Measurements from ENCODE around the gene SYT17.

Gene SYT17

DNA sequence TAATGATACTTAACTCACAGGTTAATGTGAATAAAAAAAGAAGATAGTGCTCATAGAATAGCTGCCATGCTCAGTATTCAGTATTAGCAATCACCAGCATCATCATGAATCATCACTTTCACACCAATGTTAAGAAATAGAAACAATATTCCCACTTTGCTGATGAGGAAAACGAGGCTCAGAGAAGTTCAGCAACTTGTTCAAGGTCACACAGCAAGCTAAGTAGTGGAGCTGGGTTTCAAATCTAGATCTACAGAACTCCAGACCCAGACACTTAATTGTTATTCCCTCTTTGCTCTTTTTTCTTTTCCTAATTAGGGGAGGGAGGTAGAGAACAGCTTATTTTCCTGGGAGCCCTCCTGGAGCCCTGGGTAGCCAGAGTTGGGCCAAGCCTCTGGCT lies 140.4 kb downstream of the SYT17 start:
- DNase-seq = no peak

DNA sequence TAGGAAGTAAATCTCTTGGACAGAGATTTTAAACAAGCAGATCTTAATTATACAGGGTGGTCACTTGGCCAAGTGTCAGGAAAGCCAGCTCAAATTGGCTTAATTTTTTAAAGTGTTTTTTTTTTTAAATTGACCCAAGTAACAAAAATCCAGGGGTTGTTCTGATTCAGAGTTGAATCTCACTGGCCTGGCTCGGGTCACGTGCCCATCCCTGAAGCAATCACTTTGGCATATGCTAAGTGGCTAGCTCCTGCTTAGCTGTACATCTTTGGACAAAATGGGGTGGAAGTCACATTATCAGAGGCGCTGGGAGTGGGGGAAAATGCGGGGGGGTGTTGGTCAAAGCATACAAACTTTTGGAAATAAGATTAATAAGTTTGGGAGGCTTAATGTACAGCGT lies 141.1 kb downstream of the SYT17 start:
- DNase-seq = no peak

DNA sequence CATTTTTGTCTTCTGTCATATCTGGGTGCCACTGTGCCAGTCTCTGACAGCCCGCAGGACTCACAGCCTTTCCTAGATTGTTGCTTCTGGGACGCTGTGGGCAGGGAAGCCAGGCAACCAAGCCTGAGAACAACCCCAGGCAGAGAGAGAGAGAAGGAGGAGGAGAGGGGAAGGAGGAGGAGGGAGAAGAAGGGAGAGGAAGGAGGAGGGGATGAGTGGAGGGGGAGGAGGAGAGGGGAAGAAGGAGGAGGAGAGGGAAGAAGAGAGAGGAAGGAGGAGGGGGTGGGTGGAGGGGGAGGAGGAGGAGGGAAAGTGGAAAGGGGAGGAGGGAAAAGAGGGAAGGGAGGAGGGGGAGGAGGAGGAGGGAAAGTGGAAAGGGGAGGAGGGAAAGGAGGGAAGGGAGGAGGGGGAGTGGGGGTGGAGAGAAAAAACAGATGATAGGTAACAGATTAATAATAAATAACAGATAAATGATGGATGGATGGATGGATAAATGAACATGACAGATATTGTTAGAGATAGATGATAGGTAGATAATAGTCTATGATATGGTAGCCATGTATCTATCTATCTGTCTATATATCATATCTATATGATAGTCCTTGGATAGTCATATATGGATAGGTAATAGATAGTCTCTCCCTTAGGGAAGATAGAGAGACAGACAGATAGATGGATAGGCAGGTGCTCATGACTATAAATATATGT lies 146.8 kb downstream of the SYT17 start:
- DNase-seq = no peak

DNA sequence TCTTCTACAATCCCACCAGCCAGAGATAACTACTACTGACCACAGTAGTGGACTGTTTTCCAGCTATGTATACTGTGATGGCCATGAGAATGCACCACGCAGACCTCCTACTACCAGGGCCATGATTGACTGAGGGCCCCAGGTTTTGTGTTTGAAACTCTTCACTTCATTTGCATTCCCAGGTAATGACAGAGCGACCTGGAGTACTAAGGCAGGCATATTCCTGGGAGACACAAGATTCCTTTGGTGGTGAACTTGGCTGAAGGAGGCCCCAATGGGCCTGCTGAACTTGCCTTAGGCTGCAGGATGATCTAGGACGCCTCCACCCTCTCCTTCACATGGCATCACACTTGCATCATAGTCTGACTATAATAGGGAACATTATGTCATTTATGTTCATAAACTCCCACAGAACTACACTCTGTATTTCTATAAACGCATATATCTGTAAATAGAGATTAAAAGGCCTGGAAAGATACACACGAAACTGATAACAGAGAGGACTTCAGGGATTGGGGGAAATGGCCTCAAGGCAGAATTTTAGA lies 147.9 kb downstream of the SYT17 start:
- no peak for DNase-seq

DNA sequence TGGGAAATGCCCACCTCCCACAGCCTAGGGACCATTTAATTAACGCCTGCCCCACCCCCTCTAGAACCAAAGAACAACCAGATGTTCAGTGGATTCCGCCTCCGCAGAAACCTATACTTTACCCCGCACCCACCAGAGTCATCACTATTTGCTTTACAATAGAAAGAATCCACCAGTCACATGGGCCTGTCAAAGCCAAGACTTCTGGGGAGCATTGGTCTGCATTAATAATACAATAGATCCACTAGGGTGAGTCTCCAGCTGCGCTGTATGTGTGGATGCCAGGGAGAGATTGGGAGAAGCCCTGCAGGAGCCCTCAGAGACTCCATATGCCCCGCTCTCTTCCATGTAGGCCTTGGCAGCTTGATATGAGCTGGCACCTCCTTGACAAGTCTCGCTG lies 148.8 kb downstream of the SYT17 start:
- DNase-seq = no peak

Data from islet precursor cell (in vitro differentiated cells).